NCI-H128 (cell line): ENCODE data around the gene DTX2.
A peak's percentile ranks its signal among the peaks of the same experiment; 100 is the strongest.
"Not testable (repeated sequence)": the region's sequence is repeated elsewhere in the genome, so short reads cannot be mapped to it uniquely, and the experiment has no call there.

ENCODE experiments used
- DNase-seq: peaks from one replicate; lab custom pipeline; 2025; ENCODE audit not compliant: unreplicated experiment; lab: John Stamatoyannopoulos, UW

The DTX2 gene

DNA sequence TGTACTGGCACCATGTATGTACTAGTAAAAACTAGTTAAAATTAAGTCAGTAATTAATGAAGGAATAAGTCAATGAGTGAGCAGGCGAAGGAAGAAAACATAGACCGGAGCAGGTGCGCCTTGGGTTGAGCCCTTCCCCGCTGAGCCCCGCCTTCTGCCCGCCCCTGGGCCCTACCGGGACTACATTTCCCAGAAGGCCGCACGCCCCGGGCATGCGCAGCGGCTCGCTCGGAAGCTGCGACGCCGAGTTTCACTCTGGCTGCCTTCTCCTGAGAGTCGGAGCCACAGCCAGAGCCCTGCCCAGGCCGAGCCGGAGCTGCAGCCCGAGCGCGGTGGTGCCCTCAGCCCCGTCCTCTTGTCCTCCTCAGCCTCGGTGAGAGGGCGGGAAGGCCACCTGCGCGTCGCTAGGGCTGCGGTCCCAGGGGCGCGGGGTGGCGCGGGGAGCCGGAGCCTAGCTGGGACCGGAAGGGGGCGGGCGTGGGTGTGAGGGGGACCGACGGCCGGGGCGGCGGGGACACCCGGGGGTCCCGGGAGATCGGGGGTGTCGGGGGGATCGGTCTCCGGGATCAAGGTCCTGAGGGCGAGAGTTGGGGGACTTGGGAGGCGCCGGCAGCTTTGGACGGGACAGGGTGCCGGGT is at the start of gene DTX2:
Gene DTX2 (plus strand): TSS at position 246 of the 638 bp plus-strand sequence. CDS start 18,801 bp downstream, outside the sequence.
- DNase-seq: not testable (repeated sequence)

- DNase-seq: no peak
These were observed 49.3 kb upstream of the DTX2 start for GRCh38 chr7:76412249-76412648.

DNA sequence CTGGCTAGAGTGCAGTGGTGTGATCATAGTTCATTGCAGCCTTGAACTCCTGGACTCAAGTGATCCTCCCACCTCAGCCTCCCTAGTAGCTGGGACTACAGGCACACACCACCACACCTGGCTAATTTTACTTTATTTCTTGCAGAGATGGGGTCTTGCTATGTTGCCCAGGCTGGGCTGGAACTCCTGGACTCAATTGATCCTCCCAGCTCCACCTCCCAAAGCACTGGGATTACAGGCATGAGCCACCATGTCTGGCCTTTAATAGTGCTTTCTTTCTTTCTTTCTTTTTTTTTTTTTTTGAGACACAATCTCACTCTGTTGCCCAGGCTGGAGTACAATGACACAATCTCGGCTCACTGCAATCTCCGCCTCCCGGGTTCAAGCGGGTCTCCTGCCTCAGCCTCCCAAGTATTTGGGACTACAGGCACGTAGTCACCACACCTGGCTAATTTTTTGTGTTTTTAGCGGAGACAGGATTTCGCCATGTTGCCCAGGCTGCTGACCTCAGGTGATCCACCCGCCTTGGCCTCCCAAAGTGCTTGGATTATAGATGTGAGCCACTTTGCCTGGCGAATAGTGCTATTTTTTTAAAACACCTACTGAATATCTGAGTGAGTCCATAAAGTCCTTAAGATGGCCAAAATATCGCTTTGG is 43.7 kb upstream of the DTX2 start:
- not testable (repeated sequence) for DNase-seq

DNA sequence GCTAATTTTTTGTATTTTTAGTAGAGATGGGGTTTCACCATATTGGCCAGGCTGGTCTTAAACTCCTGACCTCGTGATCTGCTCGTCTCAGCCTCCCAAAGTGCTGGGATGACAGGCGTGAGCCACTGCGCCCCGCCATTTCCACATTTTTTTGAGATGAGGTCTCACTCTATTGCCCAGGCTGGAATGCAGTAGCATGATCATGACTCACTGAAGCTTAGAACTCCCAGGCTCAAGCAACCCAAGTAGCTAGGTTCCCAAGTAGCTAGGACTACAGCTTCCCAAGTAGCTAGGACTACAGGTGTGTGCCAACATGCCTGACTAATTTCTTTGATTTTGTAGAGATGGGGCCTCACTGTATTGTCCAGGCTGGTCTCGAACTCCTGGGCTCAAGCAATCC is 40.4 kb upstream of the DTX2 start:
- not testable (repeated sequence) for DNase-seq

DNA sequence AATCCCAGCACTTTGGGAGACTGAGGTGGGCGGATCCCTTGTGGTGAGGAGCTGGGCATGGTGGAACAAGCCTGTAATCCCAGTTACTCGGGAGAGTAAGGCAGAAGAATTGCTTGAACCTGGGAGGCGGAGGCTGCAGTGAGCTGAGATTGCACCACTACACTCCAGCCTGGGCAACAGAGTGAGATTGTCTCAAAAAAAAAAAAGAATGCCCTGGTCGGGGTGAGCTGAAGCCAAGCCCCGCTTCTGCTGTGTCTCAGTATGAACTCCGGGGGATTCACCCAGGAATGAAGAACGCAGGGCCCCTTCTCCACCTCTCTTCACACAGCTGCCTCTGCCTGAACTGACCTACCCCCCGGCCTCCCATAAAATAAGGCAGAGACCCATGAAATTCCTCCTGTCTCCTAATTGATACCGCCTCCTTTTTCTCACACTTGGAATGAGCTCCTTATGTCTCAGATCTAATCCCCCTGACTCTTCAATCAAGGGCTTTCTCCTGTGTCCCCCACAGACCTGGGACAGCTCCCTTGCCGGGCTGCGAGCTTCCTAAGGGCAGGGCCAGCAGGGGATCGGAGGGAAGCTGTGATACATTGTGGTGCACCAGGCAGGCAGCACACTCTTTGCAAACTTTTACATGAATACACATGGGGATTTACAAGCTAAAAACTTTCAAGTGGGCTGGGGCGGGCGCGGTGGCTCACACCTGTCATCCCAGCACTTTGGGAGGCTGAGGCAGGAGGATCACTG is 37.7 kb upstream of the DTX2 start:
- DNase-seq: no peak

DNA sequence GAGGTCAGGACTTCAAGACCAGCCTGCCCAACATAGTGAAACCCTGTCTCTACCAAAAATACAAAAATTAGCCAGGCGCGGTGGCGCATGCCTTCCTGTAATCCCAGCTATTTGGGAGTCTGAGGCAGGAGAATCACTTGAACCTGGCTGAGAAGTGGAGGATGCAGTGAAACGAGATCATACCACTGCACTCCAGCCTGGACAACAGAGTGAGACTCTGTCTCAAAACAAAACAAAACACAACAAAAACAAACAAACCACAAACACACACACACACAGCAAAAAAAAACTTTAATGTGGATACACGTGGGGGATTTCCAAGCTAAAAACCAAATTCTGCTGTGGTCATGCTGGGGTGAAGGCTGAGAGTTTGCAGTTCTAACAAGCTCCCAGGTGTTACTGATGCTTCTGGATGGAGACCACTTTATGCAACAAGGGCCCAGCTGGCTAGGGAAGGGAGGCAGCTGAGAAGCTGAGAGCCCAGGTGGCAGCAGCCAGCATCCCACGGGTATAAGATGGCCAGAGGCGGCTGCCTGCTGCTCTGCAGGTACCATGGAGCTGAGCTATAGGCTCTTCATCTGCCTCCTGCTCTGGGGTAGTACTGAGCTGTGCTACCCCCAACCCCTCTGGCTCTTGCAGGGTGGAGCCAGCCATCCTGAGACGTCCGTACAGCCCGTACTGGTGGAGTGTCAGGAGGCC is 36.9 kb upstream of the DTX2 start, which contains the start of gene ZP3:
Gene ZP3 (plus strand): TSS at position 538 of the 699 bp plus-strand sequence. CDS start 15 bp downstream, at position 553.
- DNase-seq: no peak

DNA sequence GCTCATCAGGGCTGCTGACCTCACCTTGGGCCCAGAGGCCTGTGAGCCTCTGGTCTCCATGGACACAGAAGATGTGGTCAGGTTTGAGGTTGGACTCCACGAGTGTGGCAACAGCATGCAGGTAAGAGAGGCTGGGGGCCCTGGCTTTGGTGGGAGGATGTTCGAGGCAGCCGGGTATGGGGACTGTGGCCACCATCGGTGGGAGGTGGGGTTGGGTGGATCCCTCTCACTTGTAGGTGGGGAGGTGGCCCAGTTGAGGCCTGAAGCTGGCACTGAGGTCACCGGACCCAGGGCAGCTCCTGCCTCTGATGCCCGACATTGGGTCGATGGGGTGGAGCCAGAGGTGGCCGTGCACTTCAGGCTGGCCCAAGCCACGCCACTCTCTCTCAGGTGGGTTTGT is 36.4 kb upstream of the DTX2 start:
- no peak for DNase-seq

DNA sequence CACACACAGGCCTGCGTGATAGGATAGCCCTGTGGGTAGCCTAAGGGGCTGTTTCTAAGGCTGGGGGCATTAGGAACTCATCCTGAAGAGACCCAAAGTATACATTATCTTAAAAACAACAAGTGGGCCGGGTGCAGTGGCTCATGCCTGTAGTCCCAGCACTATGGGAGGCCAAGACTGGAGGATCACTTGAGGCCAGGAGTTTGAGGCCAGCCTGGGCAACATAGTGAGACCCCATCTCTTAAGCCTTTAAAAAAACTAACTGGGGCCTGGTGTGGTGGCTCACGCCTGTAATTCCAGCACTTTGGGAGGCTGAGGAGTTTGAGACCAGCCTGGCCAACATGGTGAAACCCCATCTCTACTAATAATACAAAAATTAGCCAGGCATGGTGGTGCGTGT is 36.0 kb upstream of the DTX2 start:
- DNase-seq: not testable (repeated sequence)

- DNase-seq: no peak
These were observed 35.3 kb upstream of the DTX2 start for GRCh38 chr7:76426246-76426645.

DNA sequence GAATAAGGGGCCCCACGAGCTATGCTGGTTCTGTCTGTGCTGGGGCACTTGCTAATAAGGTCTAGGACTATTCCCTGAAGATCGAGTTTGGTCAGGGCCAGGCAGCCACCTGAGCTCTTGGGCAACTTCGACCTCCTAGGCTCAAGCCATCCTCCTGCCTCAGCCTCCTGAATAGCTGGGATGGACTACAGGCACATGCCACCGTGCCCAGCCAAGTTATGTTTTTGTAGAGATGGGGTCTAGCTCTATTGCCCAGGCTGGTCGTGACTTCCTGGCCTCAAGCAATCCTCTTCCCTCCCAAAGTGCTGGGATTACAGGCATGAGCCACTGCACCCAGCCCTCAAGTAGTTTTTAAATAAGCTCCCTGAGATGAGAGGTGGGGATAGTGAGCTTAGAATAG is 33.9 kb upstream of the DTX2 start:
- DNase-seq: no peak

DNA sequence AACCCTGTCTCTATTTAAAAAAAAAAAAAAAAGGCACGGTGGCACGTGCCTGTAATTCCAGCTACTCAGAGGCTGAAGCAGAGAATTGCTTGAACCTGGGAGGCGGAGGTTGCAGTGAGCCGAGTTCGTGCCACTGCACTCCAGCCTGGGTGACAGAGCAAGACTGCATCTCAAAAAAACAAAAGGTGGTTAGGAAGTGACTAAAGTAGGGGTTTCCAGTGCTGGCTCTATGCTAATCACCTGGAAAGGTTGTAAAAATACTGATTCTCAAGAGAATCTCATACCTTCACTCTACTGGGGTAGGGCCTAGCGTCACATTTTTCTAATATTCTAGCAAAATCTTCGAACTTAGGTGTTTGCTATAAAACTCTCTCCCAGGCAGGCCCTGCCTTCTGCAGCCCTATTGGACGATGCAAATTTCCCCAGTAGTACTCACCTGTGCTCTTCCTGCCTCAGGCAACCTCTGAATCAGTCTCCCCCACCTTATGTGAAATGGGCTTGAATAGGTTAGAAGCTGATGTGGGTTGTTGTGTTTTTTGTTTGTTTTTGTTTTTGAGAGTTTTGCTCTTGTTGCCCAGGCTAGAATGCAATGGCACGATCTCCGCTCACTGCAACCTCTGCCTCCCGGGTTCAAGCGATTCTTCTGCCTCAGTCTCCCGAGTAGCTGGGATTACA is 33.2 kb upstream of the DTX2 start:
- no peak for DNase-seq

GRCh38 chr7:76428868-76429805 is 32.4 kb upstream of the DTX2 start:
- DNase-seq: no peak

DNA sequence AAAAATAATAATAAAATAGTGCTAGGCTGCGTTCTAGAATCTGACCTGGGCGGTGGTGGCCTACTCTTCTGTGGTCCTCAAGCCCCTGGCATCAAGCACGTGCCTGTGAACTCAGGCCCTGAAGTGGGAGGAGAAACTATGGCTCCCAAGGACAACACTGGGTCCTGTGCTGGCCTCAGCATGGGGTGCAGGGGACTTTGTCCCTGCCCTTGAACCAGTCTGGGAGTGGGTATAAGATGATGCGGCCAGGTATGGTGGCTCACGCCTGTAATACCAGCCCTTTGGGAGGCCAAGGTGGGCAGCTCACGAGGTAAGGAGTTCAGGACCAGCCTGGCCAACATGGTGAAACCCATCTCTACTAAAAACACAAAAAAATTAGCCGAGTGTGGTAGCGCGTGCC is 31.3 kb upstream of the DTX2 start:
- DNase-seq: no peak

- no peak for DNase-seq
These were observed 30.7 kb upstream of the DTX2 start for GRCh38 chr7:76430836-76431235.

DNA sequence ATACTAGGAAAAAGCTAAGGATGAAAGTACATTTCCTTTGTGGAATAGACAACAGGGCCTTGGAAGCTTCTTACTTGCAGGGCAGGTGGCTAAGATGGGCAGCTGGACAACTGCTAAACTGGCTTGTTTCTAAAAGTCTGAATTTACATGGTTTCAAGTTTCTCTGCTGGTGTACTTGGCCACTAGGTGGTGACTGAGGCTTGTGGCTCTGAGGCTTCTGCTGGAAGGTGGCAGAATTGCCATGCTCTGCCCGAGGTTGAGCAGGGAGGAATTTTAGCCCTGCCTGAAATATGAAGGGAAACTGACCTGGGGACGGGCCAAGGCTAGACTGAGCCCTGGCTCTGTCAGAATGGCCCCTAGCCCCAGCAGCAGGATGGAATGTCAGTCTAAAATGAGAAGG is 23.6 kb upstream of the DTX2 start:
- DNase-seq: peak; percentile 26

DNA sequence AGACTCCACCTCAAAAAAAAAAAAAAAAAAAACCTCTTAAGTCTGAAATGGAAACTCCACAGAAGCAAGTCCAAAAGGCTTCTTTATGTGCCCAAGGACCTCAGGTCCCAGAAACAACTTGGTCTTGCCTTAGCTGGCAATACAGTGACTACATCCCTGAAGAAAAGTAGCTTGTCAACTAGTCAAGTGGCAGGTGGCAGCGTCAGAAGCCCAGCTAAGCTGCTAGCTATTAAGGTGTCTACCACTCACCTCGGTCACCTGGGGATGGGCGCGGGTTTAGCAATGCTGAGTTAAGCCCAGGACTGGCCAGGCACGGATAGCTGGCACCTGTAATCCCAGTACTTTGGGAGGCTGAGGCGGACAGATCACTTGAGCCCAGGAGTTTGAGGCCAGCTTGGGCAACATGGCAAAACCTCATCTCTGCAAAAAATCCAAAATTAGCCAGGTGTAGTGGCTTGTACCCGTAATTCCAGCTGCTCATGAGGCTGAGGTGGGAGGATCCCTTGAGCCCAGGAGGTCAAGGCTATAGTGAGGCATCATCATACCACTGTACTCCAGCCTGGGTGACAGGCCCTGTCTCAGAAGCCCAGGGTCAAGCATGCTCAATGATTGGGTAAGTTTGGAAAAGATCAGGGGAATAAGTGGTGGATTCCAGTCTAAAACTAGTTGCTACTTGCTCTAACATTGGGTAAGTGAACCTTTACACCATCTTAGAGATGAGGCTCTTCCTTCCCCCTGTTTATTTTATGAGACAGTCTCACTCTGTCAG is 22.2 kb upstream of the DTX2 start:
- not testable (repeated sequence) for DNase-seq

DNA sequence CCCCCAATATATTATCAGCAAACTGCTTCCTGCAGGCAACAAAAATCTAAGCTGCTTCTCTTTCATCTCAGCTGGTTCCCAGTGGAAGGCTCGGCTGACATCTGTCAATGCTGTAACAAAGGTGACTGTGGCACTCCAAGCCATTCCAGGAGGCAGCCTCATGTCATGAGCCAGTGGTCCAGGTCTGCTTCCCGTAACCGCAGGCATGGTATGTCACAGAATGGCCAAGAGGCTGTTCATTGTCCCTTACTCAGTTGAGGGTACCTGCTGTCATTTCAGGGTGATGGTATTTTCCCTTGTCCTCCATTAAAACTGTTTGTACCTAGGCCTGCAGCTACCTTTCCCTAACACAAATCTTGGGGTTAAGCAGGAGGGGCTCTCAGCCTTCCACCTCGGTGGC is 21.1 kb upstream of the DTX2 start:
- DNase-seq: not testable (repeated sequence)

DNA sequence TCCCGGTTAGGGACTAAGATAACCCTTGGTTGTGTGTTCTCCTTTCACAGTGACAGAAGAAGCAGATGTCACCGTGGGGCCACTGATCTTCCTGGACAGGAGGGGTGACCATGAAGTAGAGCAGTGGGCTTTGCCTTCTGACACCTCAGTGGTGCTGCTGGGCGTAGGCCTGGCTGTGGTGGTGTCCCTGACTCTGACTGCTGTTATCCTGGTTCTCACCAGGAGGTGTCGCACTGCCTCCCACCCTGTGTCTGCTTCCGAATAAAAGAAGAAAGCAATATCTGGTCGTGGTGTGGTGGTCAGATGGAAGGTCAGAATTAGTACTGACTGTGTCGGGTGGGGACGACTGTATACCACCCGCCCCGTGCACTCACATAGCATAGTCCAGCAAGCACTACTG is 19.7 kb upstream of the DTX2 start:
- not testable (repeated sequence) for DNase-seq
